ENCODE measurements around the gene ZHX3. TPM values are rescaled to one million over a fixed set of nuclear protein-coding genes. Genes with fewer than 3 reads are reported as not detected.

The ZHX3 gene, protein sequence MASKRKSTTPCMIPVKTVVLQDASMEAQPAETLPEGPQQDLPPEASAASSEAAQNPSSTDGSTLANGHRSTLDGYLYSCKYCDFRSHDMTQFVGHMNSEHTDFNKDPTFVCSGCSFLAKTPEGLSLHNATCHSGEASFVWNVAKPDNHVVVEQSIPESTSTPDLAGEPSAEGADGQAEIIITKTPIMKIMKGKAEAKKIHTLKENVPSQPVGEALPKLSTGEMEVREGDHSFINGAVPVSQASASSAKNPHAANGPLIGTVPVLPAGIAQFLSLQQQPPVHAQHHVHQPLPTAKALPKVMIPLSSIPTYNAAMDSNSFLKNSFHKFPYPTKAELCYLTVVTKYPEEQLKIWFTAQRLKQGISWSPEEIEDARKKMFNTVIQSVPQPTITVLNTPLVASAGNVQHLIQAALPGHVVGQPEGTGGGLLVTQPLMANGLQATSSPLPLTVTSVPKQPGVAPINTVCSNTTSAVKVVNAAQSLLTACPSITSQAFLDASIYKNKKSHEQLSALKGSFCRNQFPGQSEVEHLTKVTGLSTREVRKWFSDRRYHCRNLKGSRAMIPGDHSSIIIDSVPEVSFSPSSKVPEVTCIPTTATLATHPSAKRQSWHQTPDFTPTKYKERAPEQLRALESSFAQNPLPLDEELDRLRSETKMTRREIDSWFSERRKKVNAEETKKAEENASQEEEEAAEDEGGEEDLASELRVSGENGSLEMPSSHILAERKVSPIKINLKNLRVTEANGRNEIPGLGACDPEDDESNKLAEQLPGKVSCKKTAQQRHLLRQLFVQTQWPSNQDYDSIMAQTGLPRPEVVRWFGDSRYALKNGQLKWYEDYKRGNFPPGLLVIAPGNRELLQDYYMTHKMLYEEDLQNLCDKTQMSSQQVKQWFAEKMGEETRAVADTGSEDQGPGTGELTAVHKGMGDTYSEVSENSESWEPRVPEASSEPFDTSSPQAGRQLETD
- 26.3 and 31.9 TPM in 2 replicates for total RNA-seq

DNA sequence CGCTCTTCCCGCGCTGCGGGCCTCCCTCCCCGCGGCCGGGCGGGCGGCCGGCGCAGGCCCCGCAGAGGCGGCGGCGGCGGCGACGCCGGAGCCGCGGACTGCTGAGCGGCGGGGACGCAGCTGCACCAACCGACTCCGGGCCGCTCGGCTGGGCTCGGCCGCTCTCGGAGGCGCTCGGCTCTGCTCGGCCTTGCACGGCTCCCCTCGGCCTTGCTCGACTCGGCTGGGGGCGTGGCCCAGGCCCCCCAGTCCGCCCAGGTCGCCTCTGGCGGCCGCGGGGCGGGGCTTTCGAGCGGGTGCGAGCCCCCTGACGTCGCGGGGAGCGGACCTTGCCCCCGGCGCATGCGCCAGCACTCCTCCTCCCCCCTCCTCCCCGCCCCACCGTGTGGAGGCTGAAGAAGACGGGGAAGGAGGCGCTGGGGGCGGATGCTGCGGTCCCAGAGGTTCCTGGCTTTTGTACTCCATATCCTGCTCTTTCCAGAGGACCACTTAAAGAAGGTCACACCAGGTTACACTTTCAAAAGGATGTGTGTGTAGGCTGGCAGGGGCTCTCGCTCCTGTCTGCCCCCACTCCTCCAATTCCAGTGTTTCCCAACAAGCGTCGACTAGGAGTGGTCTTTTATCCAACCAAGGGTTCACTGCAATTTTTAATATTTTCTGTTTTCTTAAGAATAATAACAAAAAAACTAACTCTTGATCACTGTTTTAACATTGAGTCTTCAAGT is at the start of gene ZHX3:
TSS of gene ZHX3 (minus strand) at position 186 of the 725 bp plus-strand sequence. CDS start 112,815 bp downstream, outside the sequence.

DNA sequence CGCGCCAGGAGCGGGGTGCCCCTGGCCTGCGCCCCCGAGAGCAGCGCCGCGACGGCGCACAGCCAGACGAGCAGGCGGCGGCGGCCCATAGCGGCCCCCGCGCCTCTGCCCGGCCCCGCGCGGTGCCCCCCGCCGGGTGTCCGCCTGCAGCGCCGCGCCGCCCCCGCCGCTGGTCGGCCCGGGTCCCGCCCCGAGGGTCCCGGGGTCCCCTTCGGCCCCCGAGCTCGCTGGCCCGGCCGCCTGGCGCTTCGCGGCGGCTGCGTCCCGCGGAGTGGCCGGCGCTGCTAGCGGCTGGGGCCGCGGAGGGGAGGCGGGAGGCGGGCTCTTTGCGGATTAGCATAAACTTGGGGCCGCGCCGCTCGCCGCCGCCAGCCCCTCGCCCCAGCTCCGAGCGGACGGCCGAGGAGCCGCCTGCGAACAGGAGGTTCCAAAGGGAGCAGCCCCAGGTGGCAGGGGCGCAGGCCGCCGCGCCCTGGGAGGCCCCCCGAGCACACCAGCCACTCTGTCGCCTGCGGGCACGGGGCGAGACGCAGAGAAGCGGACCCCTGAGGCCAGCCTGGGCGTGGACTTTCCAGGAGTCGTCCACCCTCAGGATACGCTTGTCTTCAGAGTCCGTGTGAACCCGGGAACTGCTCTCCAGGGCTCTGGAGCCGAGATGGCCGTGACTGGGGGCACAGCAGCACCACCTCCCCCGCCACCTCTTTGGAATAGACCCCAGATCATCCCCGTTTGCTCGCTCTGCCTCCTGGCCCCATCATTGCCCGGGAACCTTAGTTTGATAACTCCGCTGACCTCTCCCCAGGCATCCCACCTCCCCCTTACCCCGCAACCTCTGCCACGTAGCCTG is 49.2 kb upstream of the ZHX3 start, which contains the start of gene EMILIN3:
TSS of gene EMILIN3 (minus strand) at position 273 of the 847 bp plus-strand sequence. CDS start at position 89, 184 bp downstream.

DNA sequence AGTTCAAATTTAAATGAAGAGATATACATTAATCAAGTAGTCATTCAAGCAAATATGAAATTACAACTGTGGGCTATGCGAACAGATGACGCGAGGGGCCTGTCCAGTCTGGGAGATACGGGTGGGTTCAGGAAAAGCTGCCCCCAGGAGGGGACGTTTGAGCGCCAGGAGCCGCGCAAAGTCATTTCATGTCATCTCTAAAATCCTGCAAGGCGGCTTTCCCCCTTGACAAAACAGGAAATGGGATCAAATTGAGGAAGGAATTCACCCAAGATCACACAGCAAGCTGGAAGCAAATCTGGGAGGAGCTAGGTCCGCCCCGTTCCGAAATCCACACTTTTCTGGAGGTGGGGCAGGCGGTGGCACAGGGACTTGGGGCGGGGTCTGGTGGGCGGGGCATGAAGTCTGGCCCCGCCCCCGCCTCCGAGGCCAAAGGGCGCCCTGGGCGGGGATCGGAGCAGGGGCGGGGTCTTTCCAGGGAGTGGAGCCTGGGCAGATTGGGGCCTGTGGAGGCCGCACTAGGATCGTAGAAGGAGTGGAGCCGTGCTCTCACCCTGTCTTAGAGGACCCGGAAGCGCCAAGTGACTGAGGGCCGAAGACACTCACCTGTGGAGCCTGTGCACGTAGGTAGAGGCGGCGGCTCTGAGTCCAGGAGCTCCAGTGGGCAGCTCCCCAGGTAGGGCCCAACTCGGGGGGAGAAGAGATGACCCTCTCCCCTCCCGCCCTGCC is 23.0 kb upstream of the ZHX3 start, which contains the start of gene LPIN3:
TSS of gene LPIN3 (plus strand) at position 495 of the 729 bp plus-strand sequence. CDS start 4,983 bp downstream, outside the sequence.

DNA sequence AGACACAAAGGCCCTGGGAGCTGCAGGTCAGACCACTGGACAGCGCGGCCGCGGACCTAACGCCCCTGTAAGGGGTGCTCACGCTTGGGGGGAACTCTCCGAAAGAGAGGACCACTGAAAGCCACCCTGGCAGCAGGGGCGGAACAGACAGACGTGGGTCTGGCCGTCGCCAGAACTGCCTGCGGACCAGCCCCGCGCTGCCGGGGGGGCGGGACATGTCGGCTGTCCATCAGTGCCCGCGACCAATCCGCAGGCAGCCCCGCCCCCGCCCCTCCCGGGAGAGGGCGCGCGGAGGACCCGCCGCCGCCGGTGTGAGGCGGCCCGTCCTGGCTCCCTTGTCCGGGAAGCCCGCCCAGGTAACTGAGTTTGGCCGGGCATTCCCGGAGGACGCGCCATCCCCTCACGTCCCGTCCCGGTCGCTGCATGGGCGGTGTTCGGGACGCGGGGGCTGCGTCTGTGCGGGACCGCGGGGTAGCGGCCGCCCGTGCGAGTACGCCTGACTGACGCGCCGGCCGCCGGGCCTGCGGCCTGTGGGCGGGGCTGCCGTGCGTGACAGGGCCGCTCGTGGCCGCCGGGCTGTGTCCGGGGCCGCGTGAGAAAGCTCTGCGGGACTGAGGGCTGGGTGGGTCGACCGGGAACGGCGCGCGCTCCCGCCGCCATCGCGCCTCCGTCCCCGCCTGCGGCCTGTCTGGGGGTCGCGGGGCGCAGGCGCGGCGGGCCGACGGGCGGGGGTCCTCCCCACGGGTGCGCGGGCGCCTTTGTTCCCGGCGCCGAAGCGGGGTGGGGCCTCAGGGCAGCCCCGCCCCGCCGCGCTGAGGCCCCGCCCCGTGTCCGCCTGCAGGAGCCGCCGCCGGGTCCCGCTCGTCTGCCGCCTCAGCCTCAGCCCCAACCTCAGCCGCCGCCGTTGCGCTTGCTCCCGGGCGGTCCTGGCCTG is 180.6 kb downstream of the ZHX3 start, which contains the start of gene PLCG1:
TSS of gene PLCG1 (plus strand) at position 864 of the 934 bp plus-strand sequence. CDS start 99 bp downstream, outside the sequence.

Other genes with a start within 250 kb of the ZHX3 start
- 64.6 and 92.8 TPM in 2 replicates for gene PLCG1, start 180.2 kb downstream of the ZHX3 start, total RNA-seq
- gene LPIN3, start 23.1 kb upstream of the ZHX3 start, total RNA-seq: 5.4 and 9.9 TPM in 2 replicates
- gene EMILIN3, start 49.1 kb upstream of the ZHX3 start, total RNA-seq: under 0.01 and 0.29 TPM in 2 replicates

Data from smooth muscle cell of trachea (primary cell).